Activated T-helper 17 cell treated with anti-CD3 and anti-CD28 coated beads, Interleukin-2, amount 50 U/mL, for 72 hours (primary cell): ENCODE data around the gene RDX. TPM values are rescaled to one million over a fixed set of nuclear protein-coding genes. Genes with fewer than 3 reads are reported as not detected.

Experiments
- ATAC-seq: fragments of 150-1000 bp; cut with Tn5 transposase; replicated peaks from 2 replicates; pipeline ENCODE4 v1.10.0; 2021; ENCODE audit warnings: mild to moderate bottlenecking, moderate library complexity
- H3K27ac Mint-ChIP-seq: one replicate; pipeline ENCODE4 v1.8.0; 2022; ENCODE audit warnings: mixed read lengths
- H3K27me3 Mint-ChIP-seq: one replicate; pipeline ENCODE4 v1.8.0; 2022; ENCODE audit warnings: mixed read lengths
- H3K36me3 Mint-ChIP-seq: one replicate; pipeline ENCODE4 v1.8.0; 2022; ENCODE audit warnings: low read depth, mild to moderate bottlenecking, mixed read lengths
- H3K4me1 Mint-ChIP-seq: one replicate; pipeline ENCODE4 v1.8.0; 2022; ENCODE audit warnings: mixed read lengths
- H3K4me3 Mint-ChIP-seq: one replicate; pipeline ENCODE4 v1.8.0; 2022; ENCODE audit warnings: mild to moderate bottlenecking, mixed read lengths
- H3K9me3 Mint-ChIP-seq: one replicate; pipeline ENCODE4 v1.8.0; 2022; ENCODE audit warnings: mixed read lengths
- total RNA-seq, 2 donors: library from RNA; stranded (reverse); gene quantifications; one replicate each; pipeline ENCODE4 v1.2.3, GENCODE V29; 2022

The RDX gene
- total RNA-seq, 2 donors from 2014 or later: 83.2 to 95.6 TPM

GRCh38 chr11:110147962-110148709, 148.3 kb downstream of the RDX start:
- ATAC-seq: no peak
- no peaks in the 10 kb centered on the region for H3K36me3 Mint-ChIP-seq
- H3K4me1 Mint-ChIP-seq: no peaks in the 10 kb centered on the region
- peaks cover 15% of the 10 kb centered on the region for H3K27me3 Mint-ChIP-seq
- H3K27ac Mint-ChIP-seq: no peak overlapping the region
- no peak overlapping the region for H3K4me3 Mint-ChIP-seq
- H3K9me3 Mint-ChIP-seq: peaks cover 3% of the 10 kb centered on the region

GRCh38 chr11:110141812-110142211, 154.6 kb downstream of the RDX start:
- Mint-ChIP-seq H3K27ac (no peak overlapping the region), H3K36me3 (no peaks in the 10 kb centered on the region), H3K27me3 (peaks cover 25% of the 10 kb centered on the region), H3K4me1 (no peaks in the 10 kb centered on the region), H3K9me3 (peaks cover 3% of the 10 kb centered on the region), H3K4me3 (no peak overlapping the region)
- ATAC-seq: no peak

GRCh38 chr11:110134110-110134509, 162.3 kb downstream of the RDX start:
- Mint-ChIP-seq H3K9me3 (no peaks in the 10 kb centered on the region), H3K27me3 (peaks cover 14% of the 10 kb centered on the region), H3K4me3 (no peak overlapping the region), H3K4me1 (no peaks in the 10 kb centered on the region), H3K27ac (no peak overlapping the region), H3K36me3 (no peaks in the 10 kb centered on the region)
- ATAC-seq: no peak

- H3K9me3 Mint-ChIP-seq: no peaks in the 10 kb centered on the region
- H3K4me3 Mint-ChIP-seq: no peak overlapping the region
- H3K4me1 Mint-ChIP-seq: no peaks in the 10 kb centered on the region
- no peak for ATAC-seq
- H3K36me3 Mint-ChIP-seq: no peaks in the 10 kb centered on the region
- H3K27me3 Mint-ChIP-seq: peaks cover 14% of the 10 kb centered on the region
- H3K27ac Mint-ChIP-seq: no peak overlapping the region
Observed at GRCh38 chr11:110133160-110133559, 163.3 kb downstream of the RDX start.

GRCh38 chr11:110131386-110132123, 164.9 kb downstream of the RDX start:
- H3K4me3 Mint-ChIP-seq: no peak overlapping the region
- no peaks in the 10 kb centered on the region for H3K9me3 Mint-ChIP-seq
- no peaks in the 10 kb centered on the region for H3K4me1 Mint-ChIP-seq
- peaks cover 16% of the 10 kb centered on the region for H3K27me3 Mint-ChIP-seq
- H3K27ac Mint-ChIP-seq: no peak overlapping the region
- ATAC-seq: no peak
- no peaks in the 10 kb centered on the region for H3K36me3 Mint-ChIP-seq

- Mint-ChIP-seq H3K4me3 (no peak overlapping the region), H3K27me3 (peaks cover 16% of the 10 kb centered on the region), H3K27ac (no peak overlapping the region), H3K9me3 (no peaks in the 10 kb centered on the region), H3K4me1 (no peaks in the 10 kb centered on the region), H3K36me3 (no peaks in the 10 kb centered on the region)
- no peak for ATAC-seq
Observed at GRCh38 chr11:110130642-110131238, 165.7 kb downstream of the RDX start.

- no peaks in the 10 kb centered on the region for H3K4me1 Mint-ChIP-seq
- ATAC-seq: no peak
- H3K27ac Mint-ChIP-seq: no peak overlapping the region
- H3K36me3 Mint-ChIP-seq: no peaks in the 10 kb centered on the region
- no peak overlapping the region for H3K4me3 Mint-ChIP-seq
- H3K27me3 Mint-ChIP-seq: peaks cover 18% of the 10 kb centered on the region
- no peaks in the 10 kb centered on the region for H3K9me3 Mint-ChIP-seq
Observed at GRCh38 chr11:110128161-110128560, 168.3 kb downstream of the RDX start.

- Mint-ChIP-seq H3K4me1 (no peaks in the 10 kb centered on the region), H3K27me3 (peaks cover 16% of the 10 kb centered on the region), H3K36me3 (no peaks in the 10 kb centered on the region), H3K4me3 (no peak overlapping the region), H3K27ac (no peak overlapping the region), H3K9me3 (no peaks in the 10 kb centered on the region)
- no peak for ATAC-seq
Observed at GRCh38 chr11:110126936-110127335, 169.5 kb downstream of the RDX start.

- no peaks in the 10 kb centered on the region for H3K9me3 Mint-ChIP-seq
- no peaks in the 10 kb centered on the region for H3K4me1 Mint-ChIP-seq
- peaks cover 13% of the 10 kb centered on the region for H3K27me3 Mint-ChIP-seq
- no peaks in the 10 kb centered on the region for H3K36me3 Mint-ChIP-seq
- no peak for ATAC-seq
- no peak overlapping the region for H3K27ac Mint-ChIP-seq
- H3K4me3 Mint-ChIP-seq: no peak overlapping the region
Observed at GRCh38 chr11:110125632-110126031, 170.8 kb downstream of the RDX start.

Other genes starting within 250 kb of the RDX start
- gene ZC3H12C, start 203.2 kb downstream of the RDX start, total RNA-seq: 1 to 10 TPM; 2.9 to 5.8 TPM
- gene FDX1, start 133.3 kb upstream of the RDX start, total RNA-seq: 10 to 100 TPM in 1 of 2 donors, 1 to 10 TPM in 1; 8.5 to 15.3 TPM